Putamen (tissue), 1 donor: ENCODE data around the gene CARF.

Experiments used
- DNase-seq: peaks from one replicate; pipeline ENCODE4 v3.0.0-alpha.2; 2016; ENCODE audit warnings: low spot score

Gene CARF

GRCh38 chr2:203021991-203022390 is 109.9 kb downstream of the CARF start:
- DNase-seq, result no peak

GRCh38 chr2:203022751-203023150 is 110.7 kb downstream of the CARF start:
- no peak for DNase-seq

GRCh38 chr2:203025592-203025991 is 113.5 kb downstream of the CARF start:
- no peak for DNase-seq

GRCh38 chr2:203030545-203030944 is 118.5 kb downstream of the CARF start:
- DNase-seq, result no peak

- DNase-seq, result no peak
These were observed 118.9 kb downstream of the CARF start for GRCh38 chr2:203030991-203031390.

- DNase-seq, result no peak
These were observed 121.3 kb downstream of the CARF start for GRCh38 chr2:203033395-203033794.

GRCh38 chr2:203035879-203036470 is 123.9 kb downstream of the CARF start:
- no peak for DNase-seq
